ENCODE results near the gene CDK8.
"Not testable (repeated sequence)": the region's sequence is repeated elsewhere in the genome, so short reads cannot be mapped to it uniquely, and the experiment has no call there.

CDK8 gene

DNA sequence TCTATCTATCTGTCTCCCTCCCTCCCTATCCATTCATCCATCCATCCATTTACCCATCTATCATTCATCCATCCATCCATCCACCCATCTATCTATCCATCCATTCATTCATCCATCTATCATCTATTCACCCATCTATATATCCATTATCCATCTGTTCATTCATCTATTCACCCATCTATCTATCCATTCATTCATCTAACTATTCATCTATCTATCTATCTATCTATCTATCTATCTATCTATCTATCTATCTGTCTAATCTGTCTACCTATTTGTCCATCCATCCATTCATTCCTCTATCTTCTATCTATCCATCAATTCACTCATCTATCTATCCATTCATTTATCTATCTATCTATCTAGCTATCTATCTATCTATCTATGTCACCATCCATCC, 4.4 kb upstream of the CDK8 start:
- DNase-seq (ENCODE audit: low read depth) = no peak
- H3K4me3 ChIP-seq (ENCODE audit: low read depth, low read length) = no peak overlapping the region

DNA sequence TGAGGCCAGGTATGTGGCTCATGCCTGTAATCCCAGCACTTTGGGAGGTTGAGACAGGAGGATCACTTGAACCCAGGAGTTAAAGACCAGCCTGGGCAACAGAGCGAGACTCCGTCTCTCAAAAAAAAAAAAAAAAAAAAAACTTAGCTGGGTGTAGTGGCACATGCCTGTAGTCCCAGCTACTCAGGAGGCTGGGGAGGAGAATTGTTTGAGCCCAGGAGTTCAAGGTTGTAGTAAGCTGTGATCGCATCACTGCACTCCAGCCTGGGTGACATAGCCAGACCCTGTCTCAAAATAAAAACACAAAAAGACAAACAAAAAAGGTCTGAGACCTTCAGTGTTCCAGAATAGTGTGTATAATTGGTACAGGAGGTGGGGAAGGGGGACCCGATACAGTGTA, 1.9 kb upstream of the CDK8 start:
- H3K4me3 ChIP-seq (ENCODE audit: low read depth, low read length); DNase-seq (ENCODE audit: low read depth): not testable (repeated sequence)

DNA sequence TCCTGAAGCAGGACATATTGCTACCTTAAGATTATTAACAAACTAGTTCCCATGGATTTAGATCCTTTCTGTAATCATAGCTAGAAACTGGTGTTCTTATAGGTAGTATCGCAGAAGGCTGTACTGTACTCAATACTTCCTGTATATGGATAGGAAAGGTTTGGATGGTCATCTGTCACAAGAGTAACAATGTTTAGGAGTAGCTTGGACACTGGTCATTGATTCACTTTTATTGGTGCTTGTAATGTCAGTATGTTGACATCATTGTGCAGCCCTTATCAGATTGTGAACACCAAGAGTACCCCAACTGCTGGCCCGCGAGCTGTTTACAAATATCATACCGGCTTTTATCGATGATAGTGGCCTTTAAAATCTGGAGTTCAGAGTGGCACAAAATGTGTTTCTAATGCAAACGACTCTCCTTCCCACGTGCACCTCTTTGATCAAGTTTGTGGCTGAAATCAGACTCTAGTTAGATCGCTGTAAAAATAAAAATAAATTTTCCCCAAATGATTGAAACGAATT, 605 bp upstream of the CDK8 start:
- DNase-seq (ENCODE audit: low read depth) = no peak
- peak overlapping the region; percentile 85 for H3K4me3 ChIP-seq (ENCODE audit: low read depth, low read length)

GRCh38 chr13:26254583-26255111, 718 bp downstream of the CDK8 start:
- peak overlapping the region; percentile 85 for H3K4me3 ChIP-seq (ENCODE audit: low read depth, low read length)
- no peak for DNase-seq (ENCODE audit: low read depth)

DNA sequence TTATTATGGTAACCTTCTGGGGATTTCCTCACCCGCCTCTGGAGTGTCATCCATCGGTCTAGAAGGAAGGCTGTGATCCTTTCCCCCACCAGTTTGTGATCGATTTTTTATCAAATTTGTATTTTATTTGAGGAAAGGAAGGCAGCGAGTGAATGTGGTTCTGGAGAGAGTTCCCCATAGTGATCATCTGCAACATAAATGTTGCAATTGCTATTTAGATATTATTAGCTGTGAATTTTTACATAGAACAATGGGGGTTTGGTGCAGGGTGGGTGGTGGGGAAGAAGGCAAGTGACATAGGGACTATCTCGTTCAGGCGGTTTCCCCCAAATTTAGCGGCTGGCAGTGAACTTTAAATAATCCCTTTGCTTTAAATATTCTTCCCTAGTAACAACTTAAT, 1.2 kb downstream of the CDK8 start:
- no peak for DNase-seq (ENCODE audit: low read depth)
- peak overlapping the region; percentile 85 for H3K4me3 ChIP-seq (ENCODE audit: low read depth, low read length)

DNA sequence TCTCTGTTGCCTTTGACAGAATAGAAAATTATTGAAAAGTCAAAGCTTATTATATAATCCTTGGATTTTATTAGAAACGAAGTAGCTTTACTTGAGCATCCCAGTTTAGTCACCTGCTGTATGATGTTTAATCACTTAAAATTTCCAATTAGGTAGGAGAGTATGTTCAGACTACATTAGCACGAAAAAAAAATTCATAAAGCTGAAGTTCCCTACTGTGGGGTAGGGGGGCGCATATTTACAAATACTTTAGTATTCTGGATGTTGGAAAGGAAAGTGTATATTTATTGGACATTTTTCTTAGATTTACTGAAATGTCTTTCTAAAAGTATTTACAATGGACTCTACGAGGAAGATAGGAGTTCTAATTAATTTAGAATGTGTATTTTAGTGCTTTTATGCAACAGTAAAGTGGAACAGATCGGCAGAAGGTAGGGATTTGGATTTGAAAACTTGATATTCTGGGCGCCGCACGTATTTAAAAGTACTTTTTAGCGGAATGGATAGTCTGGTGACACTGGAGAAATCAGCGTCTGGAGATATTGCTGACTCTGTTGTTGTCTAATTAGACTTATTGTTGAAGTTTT, 1.9 kb downstream of the CDK8 start:
- DNase-seq (ENCODE audit: low read depth) = no peak
- peak overlapping the region; percentile 85 for H3K4me3 ChIP-seq (ENCODE audit: low read depth, low read length)

DNA sequence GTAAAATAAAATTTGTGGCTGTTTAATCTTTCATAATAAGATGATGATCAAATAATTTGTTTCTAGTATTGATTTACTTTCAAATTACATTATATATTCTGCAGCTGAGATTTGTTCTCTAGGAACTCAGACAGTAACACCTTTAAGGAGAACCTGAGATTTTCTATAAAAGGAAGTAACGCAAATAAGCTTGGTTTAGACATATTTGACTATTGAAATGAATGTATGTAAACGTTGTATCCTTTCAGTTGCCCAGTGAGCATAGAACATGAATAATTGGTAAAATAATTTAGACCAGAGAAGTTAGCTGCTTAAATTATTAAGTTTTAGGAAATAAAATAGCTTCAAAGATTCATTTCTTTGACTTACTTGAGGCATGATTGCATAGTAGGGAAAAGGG, 3.1 kb downstream of the CDK8 start:
- no peak overlapping the region for H3K4me3 ChIP-seq (ENCODE audit: low read depth, low read length)

DNA sequence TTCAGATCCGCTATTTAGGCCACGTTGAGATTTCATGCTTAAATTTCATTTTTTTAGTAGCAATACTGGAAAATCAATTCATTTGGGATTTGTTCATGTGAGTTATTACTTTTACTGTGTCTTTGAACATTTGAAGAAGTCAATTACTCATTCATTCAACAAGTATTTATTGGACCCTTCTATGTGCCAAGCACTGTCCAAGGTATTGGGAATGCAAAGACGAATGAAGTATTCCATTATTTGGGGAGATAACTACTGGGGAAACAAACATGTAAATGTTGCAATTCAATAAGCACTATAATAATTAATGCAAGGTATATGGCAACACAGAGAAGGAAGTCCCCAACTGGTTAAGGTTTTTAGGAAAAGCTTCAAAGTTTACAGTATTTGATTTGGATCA, 5.7 kb downstream of the CDK8 start:
- no peak for DNase-seq (ENCODE audit: low read depth)
- no peak overlapping the region for H3K4me3 ChIP-seq (ENCODE audit: low read depth, low read length)

More for the DNA sequence above, 3.1 kb downstream of the CDK8 start:
- DNase-seq (ENCODE audit: low read depth) = no peak

DNA sequence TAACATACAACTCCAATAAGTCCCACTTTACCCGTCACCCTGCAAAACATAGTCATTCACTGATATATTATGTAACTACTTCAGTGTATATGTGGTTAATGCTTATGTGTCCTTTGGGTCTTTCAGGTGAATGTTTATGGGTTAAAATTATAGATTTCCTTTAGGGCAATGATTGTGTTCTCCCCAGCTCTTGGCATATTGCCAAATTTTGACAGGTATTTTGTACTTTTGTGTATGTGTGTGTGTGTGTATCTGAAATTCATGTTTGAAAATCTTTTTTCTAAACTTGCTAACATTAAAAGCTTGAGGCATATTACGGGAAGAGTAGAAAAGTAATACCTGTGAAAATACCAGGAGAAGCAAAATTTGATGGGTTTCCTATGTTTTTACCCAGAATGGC, 8.2 kb downstream of the CDK8 start:
- no peak for DNase-seq (ENCODE audit: low read depth)
- H3K4me3 ChIP-seq (ENCODE audit: low read depth, low read length) = no peak overlapping the region

DNA sequence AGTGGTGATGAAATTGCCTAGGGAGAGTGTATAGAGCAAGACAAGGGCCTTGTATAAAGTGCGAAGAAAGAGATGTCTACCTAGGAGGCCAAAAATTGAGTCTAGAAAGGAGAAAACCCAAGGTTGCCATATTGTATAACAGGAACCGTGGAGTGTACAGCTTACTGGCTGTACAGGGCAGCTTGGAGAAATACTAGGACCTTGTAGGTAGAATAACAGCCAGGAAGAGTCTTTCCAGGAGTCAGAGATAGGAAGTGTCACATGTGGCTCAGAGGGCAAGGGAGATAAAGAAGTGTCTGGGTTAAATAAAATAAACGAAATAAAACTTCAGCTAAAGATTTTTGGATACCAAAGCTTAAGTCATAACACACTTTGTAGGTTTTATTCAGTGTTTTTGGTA, 12.4 kb downstream of the CDK8 start:
- no peak for DNase-seq (ENCODE audit: low read depth)
- no peak overlapping the region for H3K4me3 ChIP-seq (ENCODE audit: low read depth, low read length)

- H3K4me3 ChIP-seq (ENCODE audit: low read depth, low read length) = no peak overlapping the region
- no peak for DNase-seq (ENCODE audit: low read depth)
Observed at GRCh38 chr13:26270707-26271106, 16.8 kb downstream of the CDK8 start.

GRCh38 chr13:26272621-26273020, 18.7 kb downstream of the CDK8 start:
- H3K4me3 ChIP-seq (ENCODE audit: low read depth, low read length) = no peak overlapping the region
- DNase-seq (ENCODE audit: low read depth) = no peak

GRCh38 chr13:26280295-26280694, 26.4 kb downstream of the CDK8 start:
- H3K4me3 ChIP-seq (ENCODE audit: low read depth, low read length) = no peak overlapping the region
- DNase-seq (ENCODE audit: low read depth) = peak; percentile 15

DNA sequence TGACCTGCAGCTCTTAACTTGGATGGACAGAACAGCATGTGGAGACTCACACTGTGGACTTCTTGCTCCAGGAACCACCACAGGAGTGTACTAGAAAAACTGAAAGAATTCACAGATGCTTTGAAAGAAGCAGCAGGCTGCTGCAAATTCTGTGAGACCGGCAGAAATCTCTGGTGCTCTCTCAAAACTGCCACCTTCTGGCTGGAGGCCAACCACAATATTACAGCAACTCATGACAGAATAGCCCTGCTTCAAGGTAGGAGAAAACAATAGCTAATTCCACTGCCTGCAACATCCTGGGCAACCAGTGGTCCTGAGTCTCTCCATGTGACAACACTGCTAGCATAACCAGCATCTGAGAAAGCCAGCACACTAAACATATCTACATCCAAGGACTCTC, 26.9 kb downstream of the CDK8 start:
- H3K4me3 ChIP-seq (ENCODE audit: low read depth, low read length) = no peak overlapping the region
- DNase-seq (ENCODE audit: low read depth) = no peak

- not testable (repeated sequence) for H3K4me3 ChIP-seq (ENCODE audit: low read depth, low read length); DNase-seq (ENCODE audit: low read depth)
Observed at GRCh38 chr13:26285911-26286310, 32.0 kb downstream of the CDK8 start.

GRCh38 chr13:26288838-26289237, 34.9 kb downstream of the CDK8 start:
- not testable (repeated sequence) for DNase-seq (ENCODE audit: low read depth); H3K4me3 ChIP-seq (ENCODE audit: low read depth, low read length)

DNA sequence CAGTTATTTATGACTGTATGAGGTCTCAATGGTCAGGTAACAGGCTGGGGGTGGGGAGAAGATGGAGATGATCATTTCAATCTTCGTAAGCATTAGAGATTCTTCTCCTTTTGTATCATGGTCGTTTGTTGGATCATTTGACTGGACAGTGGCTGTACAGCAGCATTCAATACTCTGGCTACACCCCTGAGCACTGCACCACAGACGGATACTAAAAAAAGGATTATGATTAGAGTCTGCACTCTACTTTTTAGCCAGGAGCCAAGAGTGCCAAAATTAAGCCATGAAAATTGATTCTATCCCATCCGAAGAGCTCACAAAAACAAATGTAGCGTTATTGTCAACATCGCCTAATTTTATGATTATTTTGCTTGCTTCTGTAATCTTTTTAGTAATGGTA, 41.9 kb downstream of the CDK8 start:
- no peak for DNase-seq (ENCODE audit: low read depth)
- H3K4me3 ChIP-seq (ENCODE audit: low read depth, low read length) = no peak overlapping the region

DNA sequence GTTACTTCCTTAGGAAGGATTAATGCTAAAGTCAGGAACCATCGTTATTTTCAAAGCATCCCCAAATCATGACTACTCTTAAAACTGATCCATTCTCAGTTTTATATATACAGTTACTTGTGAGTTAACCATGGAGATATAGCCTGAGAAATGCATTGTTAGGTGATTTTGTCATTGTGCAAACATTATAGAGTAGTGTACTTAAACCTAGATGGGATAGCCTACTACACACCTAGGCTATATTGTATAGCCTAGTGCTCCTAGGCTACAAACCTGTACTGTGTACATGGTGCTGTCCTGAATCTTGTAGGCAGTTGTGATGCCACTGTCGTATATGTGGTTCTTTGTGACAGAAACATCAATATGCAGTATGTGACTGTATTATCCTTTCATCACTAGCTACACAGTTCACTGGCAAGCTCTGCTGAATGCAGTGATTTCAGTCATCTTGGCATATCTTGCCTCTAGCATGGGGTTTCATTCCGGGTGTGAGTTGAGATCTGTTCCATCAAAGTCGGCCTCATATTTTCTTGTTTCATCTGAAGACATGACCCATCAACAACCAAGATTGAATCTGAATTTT, 45.3 kb downstream of the CDK8 start:
- no peak overlapping the region for H3K4me3 ChIP-seq (ENCODE audit: low read depth, low read length)
- DNase-seq (ENCODE audit: low read depth) = no peak

DNA sequence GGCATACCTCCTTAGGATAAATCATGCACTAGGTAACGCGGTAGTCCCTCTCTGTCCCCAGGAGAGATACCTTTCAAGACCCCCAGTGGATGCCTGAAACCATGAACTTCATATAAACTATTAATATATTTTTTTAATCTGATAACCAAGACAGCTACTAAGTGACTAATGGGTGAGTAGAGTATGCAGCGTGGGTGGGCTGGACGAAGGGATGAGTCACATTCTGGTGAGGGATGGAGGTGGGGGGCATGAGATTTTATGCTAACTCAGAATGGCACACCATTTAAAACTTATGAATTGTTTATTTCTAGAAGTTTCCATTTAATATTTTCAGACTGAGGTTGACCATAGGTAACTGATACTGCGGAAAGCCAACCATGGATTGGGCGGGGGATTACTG, 46.2 kb downstream of the CDK8 start:
- no peak overlapping the region for H3K4me3 ChIP-seq (ENCODE audit: low read depth, low read length)
- DNase-seq (ENCODE audit: low read depth) = peak; percentile 64

DNA sequence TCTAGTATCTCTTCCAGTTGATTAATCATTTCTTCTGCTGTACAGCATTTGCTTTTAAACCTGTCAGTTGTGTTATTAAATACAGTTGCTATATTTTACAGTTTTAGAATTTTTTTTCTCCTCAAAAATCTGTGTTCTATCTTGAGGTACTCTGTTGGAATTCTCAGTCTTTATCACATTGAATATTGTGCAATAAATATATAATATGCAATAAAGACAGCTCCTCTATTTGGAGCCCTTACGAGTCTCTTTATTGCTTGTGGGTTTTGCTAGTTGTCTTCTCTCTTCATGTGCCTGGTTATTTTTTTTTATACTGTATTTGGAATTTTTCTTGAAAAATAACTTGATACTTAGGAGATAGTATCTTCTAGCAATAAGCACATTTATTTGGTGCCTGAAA, 51.7 kb downstream of the CDK8 start:
- H3K4me3 ChIP-seq (ENCODE audit: low read depth, low read length) = no peak overlapping the region
- DNase-seq (ENCODE audit: low read depth) = no peak

DNA sequence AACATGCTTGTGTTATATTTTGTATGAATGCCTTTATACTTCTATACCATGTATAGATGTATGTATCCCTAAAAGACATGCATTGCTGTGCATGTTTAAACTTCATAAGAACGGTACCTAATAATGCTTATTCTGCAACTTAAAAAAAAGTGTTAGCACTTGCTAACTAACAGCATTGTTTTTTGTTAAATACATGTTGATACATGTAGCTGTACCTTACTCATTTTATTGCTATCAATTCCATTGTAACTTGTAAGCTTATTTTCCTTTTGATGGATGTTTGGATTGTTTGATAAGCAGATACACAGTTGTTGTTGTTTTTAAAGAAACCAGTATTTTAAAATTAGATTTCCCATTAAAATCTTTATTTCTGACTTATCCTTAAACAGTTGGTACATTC, 53.8 kb downstream of the CDK8 start:
- DNase-seq (ENCODE audit: low read depth) = no peak
- no peak overlapping the region for H3K4me3 ChIP-seq (ENCODE audit: low read depth, low read length)
